ENCODE data around the gene RPL28. TPM values are rescaled to one million over a fixed set of nuclear protein-coding genes. Genes with fewer than 3 reads are reported as not detected.
"Not testable (repeated sequence)": the region's sequence is repeated elsewhere in the genome, so short reads cannot be mapped to it uniquely, and the experiment has no call there.

Gene RPL28
- total RNA-seq, 1 experiment from 2014 or later: 2,505 TPM

GRCh38 chr19:55446060-55446459, 60.3 kb downstream of the RPL28 start:
- CTCF ChIA-PET: interaction anchor here (0.6 to 1.2 kb wide), 2 partner anchors 21 to 187 kb away, joined by 4 to 8 read pairs; no protein-coding TSS in a partner anchor

GRCh38 chr19:55447421-55448174, 61.9 kb downstream of the RPL28 start:
- no peak for TF ChIP-seq E2F4 (CRISPR knock-in tag; IDR thresholded peaks at IDR 0.05; ENCODE audit: borderline replicate concordance, low read depth)
- TF ChIP-seq ZNF121 (CRISPR knock-in tag; IDR thresholded peaks at IDR 0.05): peak; percentile 69; the same call in 1 of the 2 replicates
- TF ChIP-seq GTF2I (CRISPR knock-in tag; conservative IDR thresholded peaks at IDR 0.05): 0 out of 2 replicates have a peak, but pooled peaks have one; percentile 42
- H3K9me3 Mint-ChIP-seq: no peaks in the 10 kb centered on the region
- POLR2A ChIA-PET: no interaction called here
- no peaks in the 10 kb centered on the region for H3K36me3 Mint-ChIP-seq
- no peak overlapping the region for H3K27ac Mint-ChIP-seq
- peaks cover 23% of the 10 kb centered on the region; the same call in 1 of the 2 replicates for H3K27me3 Mint-ChIP-seq (ENCODE audit: low read depth)
- no peak overlapping the region for H3K4me3 Mint-ChIP-seq
- H3K4me1 Mint-ChIP-seq: peaks cover 8% of the 10 kb centered on the region
- CTCF ChIA-PET: interaction anchor here (0.5 to 1.2 kb wide), 3 partner anchors 17 to 54 kb away, joined by 3 to 8 read pairs (median 5); partner anchors contain the start of gene C19orf85
- DNase-seq (ENCODE audit: low spot score): no peak
- no peak; the same call in 1 of the 2 replicates for ATAC-seq

More at GRCh38 chr19:55446060-55446459, 60.3 kb downstream of the RPL28 start:
- Mint-ChIP-seq H3K4me1 (peaks cover 16% of the 10 kb centered on the region), H3K27ac (no peak overlapping the region), H3K36me3 (no peaks in the 10 kb centered on the region), H3K27me3 (ENCODE audit: low read depth) (peaks cover 9% of the 10 kb centered on the region; the same call in 1 of the 2 replicates), H3K9me3 (no peaks in the 10 kb centered on the region), H3K4me3 (no peak overlapping the region)
- TF ChIP-seq NR2C2 (CRISPR knock-in tag; IDR thresholded peaks at IDR 0.05): no peak
- no peak for TF ChIP-seq PREB (CRISPR knock-in tag; IDR thresholded peaks at IDR 0.05; ENCODE audit: borderline replicate concordance)
- no peak for TF ChIP-seq JUN (CRISPR knock-in tag; IDR thresholded peaks at IDR 0.05)
- TF ChIP-seq AFF4 (CRISPR knock-in tag; IDR thresholded peaks at IDR 0.05; ENCODE audit: borderline replicate concordance): no peak
- TF ChIP-seq ZBTB43 (CRISPR knock-in tag; IDR thresholded peaks at IDR 0.05): no peak
- no peak for TF ChIP-seq PRRX2 (CRISPR knock-in tag; IDR thresholded peaks at IDR 0.05)
- ATAC-seq: no peak
- no peak for DNase-seq (ENCODE audit: low spot score)
- POLR2A ChIA-PET: no interaction called here

- DNase-seq (ENCODE audit: low spot score); H3K36me3 Mint-ChIP-seq; ATAC-seq; POLR2A ChIA-PET; H3K4me1 Mint-ChIP-seq; H3K4me3 Mint-ChIP-seq; H3K27ac Mint-ChIP-seq; CTCF ChIA-PET; H3K9me3 Mint-ChIP-seq: not testable (repeated sequence)
- H3K27me3 Mint-ChIP-seq (ENCODE audit: low read depth): peaks cover 28% of the 10 kb centered on the region
Observed at GRCh38 chr19:55448175-55448490, 62.4 kb downstream of the RPL28 start.

GRCh38 chr19:55449469-55449868, 63.7 kb downstream of the RPL28 start:
- Mint-ChIP-seq H3K27ac (no peak overlapping the region), H3K9me3 (no peaks in the 10 kb centered on the region), H3K4me3 (no peak overlapping the region), H3K27me3 (ENCODE audit: low read depth) (peaks cover 32% of the 10 kb centered on the region), H3K36me3 (no peaks in the 10 kb centered on the region), H3K4me1 (0 out of 2 replicates have a peak, but pooled peaks cover 4% of the 10 kb centered on the region)
- no peak for DNase-seq (ENCODE audit: low spot score)
- POLR2A ChIA-PET: no interaction called here
- CTCF ChIA-PET: interaction anchor here (0.5 to 1.4 kb wide), 3 partner anchors 18 to 304 kb away, joined by 3 to 5 read pairs (median 3); no protein-coding TSS in a partner anchor
- no peak for ATAC-seq
- TF ChIP-seq MAX (CRISPR knock-in tag; IDR thresholded peaks at IDR 0.05) (no peak), EMX1 (CRISPR knock-in tag; IDR thresholded peaks at IDR 0.05) (no peak), ZNF512 (CRISPR knock-in tag; IDR thresholded peaks at IDR 0.05; ENCODE audit: borderline replicate concordance) (no peak), MYBL2 (CRISPR knock-in tag; IDR thresholded peaks at IDR 0.05) (no peak), JUN (CRISPR knock-in tag; IDR thresholded peaks at IDR 0.05) (no peak), AFF4 (CRISPR knock-in tag; IDR thresholded peaks at IDR 0.05; ENCODE audit: borderline replicate concordance) (no peak)
